ENCODE results near the gene C8A.

C8A gene

DNA sequence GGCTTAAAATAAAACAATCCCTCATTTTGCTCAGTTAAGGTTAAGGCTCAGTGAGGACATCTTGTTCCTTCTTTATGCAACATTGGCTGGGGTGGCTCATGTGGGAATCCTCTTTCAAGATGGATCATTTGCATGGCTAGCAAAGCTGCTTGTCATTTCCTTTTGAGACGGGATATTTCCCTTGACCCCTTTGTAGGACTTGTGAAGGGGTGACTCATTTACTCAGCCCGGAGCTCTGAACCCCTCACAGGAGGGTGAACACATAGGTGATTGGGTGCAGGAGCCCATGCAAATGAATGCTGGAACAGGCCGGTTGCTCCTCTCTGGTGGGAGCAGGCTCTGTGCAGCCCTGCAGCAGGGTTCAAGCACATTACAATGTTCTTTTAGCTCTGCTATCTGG, 15.8 kb upstream of the C8A start:
- DNase-seq: no peak

DNA sequence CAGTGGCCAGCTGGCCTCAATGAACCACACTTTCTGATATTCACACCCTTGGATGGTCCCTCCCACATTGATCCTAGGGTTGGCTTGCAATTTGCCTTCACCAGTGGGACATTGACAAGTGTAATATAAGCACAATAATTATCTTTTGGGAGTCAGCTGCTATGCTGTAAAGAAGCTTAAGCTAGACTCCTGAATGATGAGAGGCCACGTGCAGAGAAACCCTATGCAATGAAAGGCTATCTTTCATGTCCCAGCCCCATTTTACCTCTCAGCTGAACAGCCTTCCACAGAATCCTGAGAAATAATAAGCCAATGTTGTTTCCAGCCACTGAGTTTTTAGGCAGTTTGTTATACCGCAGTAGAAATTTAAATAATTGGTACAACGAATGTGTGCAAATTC, 11.1 kb upstream of the C8A start:
- no peak for DNase-seq

DNA sequence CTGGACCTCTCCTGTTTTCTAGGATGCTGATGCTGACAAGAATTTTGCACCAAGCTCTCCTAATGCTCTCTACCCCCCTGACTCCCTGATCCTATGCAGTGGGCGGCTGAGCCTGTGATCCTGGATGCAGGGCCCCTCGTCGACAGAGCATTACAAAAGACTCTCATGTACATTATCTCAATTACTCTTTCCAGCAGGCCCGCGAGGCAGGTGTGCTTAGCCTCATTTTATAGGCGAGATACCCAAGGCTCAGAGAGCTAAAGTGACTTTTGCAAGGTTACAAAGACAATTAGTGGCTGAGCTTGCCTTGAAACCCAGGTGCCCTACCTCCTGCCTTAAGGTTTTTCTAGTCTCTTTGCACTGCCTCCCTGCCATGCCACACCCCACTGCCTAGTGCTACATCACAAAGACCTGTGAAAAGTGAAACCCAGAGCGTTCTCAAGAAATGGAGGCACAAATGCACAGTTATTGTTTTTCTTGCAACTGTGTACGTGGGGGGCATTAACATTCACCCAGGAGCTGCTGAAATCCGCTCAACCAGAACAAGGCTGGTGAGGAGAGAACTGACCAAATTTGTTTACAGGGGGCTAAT, 10.0 kb upstream of the C8A start:
- DNase-seq: no peak

DNA sequence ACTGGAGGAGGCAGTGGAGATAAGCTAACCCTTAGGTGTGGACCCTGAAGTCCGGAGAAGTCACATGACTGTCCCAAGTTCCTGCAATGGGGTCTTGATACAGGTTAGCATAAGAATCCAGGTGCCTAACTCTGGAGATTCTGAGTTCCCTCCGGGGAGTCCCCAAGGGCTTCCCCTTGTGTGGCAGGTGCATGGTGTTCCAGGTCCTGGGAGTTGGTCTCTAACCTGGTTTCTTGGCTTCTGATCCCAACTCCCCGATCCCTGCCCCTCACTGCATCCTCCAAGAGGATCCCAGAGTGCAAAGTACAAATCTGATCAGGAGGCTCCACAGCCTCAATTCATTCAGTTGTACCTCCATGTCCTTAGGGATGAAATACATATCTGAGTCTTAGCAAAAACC, 9.3 kb upstream of the C8A start:
- no peak for DNase-seq

DNA sequence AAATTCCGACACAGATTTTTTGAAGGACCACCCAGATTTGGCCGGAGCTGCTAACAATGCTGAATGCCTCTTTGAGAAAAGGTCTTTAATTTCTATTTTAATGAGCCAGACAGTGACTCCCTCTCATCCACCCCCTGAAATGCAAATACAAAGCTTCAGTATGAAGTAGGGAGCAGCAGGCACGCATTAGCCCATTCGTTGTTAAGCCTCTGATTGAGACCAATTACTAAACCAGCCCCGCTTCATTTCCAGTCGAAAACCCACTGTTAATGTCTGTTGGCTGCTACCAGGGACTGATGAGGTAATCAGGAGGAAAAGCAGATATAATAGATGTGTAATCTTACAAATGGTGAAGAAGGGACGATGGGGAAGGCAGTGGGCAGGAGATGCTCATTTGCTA, 4.8 kb upstream of the C8A start:
- DNase-seq: no peak

DNA sequence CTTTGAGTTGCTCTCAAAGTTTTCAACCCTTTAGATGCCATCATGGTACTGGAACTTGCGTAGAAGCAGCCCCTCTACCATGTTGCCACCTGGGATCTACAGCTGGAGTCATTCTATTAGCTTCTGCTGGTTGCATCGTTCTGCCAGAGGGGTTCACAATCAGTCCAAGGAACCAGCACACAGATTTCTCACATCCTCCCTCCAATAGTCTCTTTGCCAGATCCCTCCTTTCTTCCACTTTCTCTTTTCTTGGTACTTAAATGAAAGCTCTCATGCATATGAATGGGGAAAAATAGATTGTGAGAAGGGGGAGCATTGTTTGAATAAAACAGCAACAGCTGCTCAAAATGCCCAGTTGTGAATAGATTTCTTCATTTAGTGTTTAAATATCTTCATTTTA, 4.2 kb upstream of the C8A start:
- no peak for DNase-seq

DNA sequence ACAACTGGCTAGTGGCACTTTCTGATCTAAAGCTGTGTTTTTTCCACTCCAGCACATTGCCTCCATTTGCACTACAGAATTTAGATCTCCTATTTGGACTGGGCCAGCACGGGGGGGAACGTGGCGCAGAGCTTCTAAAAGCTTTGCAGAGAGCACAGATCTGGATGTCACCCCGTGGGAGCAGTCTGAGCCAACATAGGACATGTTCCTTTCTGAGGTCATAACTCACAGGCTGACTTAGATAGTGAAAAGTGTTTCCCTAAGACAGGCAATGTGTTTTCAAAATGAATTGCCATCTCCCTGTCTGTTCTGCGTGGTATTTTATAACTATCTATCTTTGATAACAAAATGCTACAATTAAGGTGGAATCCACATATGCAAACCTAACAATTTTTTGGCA, 3.7 kb upstream of the C8A start:
- DNase-seq: no peak

DNA sequence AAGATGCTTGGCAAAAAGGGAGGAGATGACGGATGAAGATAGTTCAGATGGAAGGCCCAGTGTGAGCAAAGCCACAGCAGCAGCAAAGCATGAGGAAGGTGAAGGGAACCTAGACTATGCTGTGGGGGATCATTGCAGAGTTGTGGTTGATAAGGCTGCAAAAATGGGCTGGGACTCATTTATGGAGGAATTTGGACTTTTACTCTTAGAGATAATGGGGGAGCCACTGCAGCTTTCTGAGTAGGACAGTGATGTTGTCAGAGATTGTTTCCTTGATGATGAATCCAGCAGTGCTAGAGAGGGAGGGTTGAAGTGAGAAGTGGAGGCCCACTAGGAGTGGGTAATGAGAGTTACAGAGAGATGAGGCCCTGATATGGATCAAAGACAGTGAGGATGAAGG, 2.1 kb upstream of the C8A start:
- no peak for DNase-seq

DNA sequence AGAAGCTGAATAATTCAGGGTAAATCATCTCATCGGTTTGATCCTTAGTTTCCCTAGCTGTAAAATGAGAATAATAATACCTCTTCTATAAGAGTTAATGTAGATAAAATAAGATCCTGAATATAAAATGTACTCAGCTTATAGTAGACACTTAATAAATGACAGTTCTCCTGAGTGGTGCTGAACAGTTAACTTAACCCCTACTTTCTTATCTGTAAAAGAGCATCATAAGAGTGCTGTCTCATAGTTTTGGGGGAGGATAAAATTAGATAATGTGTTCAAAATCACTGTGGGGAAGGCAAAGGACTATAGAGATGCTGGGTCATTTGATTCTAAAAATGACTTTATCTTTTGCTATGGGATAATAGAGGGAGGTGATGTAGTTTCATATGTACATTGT, 593 bp downstream of the C8A start:
- no peak for DNase-seq

DNA sequence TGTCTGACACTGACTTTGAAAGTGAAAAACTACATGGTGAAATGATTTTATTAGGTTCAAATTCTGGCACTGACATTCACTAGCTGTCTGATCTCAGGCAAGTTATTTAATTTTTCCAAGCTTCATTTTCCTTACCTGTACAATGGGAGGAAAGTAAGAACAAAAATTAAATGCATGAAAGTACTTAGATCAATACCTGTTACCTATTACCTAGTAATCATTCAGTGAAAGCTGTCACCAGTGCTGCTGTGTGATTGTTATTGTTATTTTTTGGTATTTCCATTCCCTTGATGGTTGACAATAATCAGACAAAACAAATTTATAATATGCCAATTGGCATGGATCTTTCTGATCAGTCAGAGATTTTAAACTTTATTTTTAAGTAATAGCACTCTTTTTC, 1.6 kb downstream of the C8A start:
- DNase-seq: no peak

DNA sequence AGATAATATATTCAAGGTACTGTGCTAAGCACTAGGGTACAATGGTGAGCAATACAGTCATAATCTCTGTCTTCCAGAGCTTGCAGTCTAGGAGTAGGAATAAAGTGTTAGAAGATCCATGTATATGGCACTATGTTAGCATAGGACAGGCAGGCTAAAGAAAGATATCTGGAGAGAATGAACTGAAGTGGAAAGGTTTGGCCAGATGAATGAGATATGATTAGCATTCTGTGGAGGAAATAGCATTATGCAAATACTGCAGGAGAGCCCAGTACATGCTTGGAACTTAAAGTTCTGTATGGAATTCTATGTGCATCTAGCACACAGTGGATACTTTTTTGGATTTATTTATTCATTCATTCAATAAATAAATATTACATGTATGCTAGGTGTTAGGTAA, 4.7 kb downstream of the C8A start:
- DNase-seq: no peak

DNA sequence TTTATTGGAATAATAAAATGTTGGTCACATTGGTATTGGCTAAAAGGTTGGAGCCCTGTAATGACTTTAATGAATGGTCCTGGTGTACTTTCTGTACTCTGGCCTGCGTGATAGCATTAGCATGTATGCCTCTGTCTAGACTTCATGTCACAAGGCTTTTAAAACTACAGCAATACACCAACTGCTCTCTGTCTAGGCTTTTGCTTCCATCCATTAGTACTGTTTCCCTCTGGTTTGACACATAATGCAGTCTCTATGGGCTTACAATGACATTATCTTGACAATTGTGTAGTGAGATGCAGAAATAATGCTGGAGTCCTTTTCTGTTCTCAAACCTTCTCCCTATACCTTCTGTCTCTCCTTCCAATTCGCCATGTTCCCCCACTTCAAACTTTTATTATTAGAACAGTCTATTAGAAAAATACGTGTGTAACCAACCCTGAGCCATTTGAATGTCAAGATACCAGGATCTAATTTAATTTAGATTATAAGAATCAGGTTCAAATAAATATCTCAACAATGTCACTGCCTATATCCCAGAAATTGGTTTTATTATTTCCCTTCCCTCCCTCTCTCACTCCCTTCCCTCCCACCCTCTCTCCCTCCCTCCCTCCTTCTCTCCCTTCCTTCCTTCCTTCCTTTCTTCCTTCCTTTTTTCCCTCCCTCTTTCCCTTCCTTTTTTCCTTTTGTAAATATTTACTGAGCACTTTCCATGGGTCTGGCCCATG, 8.8 kb downstream of the C8A start:
- DNase-seq: no peak

DNA sequence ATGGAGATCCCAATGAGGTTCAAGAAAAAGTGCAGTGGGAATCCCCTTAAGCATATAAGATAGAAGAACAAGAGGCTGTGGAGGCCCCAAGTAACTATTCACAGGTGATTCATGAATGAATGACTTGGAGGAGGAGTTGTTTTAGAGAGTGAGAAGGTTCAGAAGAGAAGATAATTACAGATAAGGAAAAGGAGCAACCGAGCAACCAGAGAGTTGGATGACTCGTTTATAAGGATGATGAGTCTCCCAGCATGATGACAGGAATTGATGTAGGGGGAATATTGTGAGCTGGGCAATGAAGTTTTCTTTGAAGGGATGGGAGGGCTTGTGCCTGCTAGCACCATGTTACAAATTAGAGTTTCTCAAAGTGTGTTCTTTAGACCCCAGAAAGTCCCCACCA, 9.8 kb downstream of the C8A start:
- DNase-seq: no peak

DNA sequence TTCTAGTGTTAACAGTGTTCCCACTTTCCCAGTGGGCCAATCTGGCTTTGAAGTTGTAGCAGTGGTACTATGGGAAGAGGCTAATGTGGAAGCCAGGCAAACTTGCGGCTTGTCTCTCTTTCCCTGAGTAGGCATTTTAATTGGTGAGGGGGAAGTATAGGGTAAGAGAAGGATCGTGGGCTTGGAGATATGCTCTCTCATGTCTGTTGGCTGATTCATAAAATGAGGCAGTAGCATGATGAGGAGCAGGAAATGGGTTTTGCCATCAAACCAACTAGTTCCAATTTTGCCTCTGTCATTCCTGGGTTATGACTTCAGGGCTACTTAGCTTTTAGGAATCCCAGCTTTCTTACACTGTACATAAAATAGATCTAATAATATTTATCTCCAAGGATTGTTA, 12.1 kb downstream of the C8A start:
- no peak for DNase-seq

DNA sequence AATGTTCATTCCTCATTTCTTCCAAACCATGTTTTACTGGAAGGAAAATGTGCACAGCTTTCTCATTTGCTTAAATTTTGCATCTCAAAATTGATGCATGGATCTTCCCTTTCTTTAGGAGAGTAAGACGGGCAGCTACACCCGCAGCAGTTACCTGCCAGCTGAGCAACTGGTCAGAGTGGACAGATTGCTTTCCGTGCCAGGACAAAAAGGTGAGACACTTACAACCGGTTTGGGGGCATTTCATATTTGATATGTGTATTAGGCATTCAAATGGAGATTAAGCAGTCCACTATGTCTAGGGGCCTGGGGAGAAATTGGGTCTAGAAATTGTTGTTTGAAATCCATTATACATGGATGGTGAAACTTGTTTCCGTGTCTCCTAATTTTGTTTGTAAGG, 12.9 kb downstream of the C8A start:
- no peak for DNase-seq

DNA sequence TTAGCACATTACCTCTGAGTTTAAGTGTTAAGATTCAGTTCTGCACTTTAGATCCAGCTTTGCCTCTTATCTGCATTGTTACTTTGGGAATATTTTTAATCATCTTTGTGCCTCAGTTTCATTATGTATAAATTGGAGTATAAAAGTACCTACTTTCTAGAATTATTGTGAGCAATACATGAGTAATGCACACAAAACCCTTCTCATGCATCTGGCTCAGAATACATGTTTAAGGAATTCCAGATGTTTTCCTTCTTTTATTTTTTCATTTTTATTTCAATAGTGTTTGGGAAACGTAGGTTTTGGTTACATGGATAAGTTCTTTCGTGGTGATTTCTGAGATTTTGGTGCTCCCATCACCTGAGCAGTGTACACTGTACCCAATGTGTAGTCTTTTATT, 14.2 kb downstream of the C8A start:
- no peak for DNase-seq

DNA sequence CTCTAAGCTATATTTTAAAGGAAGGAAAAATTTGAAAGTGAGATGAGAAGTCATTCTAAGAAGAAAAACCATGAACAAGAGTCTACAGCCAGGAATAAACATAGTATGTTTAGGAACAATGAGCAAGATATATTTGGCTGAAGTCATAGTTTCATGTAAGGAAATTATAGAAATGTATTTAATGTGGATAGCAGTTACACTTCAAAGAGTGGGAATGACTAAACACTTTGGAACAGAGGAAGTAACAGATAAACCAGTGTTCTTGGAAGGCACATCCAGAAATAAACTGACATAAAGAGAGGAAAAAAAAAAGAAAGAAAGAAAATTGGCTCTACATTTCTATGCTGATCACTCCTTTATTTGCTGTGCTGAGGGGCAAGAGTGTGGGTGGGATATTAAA, 18.0 kb downstream of the C8A start:
- DNase-seq: no peak

DNA sequence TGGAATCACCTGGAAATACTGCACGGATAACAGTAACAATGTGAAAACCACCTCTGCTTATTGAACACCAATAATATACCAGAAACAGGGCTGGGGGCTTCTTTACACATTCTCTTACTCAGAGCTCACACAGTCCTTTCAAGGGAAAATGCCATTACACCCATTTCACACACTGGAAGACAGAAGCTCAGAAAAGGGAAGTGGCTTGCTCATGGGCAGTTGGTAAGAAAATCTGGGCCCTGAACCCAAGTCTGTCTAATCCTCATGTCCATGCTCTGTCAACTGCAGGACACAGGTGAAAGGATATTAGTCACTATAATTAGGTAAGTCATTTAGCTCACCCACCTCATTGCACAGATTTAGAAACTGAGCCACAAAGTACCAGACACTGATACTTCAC, 18.6 kb downstream of the C8A start:
- DNase-seq: no peak

DNA sequence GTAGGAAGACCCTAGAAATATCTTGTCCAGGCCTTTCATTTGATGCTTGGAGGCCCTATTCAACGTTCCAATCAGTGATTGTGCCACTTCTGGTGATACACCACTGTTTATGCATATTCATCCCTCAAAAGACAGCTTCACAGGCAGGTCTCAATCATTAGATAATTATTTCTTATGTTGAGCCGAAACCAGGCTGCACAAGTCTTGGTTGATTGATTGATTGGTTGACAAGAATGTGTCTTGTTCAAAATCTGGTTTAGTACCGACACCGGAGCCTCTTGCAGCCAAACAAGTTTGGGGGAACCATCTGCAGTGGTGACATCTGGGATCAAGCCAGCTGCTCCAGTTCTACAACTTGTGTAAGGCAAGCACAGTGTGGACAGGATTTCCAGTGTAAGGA, 20.1 kb downstream of the C8A start:
- no peak for DNase-seq

DNA sequence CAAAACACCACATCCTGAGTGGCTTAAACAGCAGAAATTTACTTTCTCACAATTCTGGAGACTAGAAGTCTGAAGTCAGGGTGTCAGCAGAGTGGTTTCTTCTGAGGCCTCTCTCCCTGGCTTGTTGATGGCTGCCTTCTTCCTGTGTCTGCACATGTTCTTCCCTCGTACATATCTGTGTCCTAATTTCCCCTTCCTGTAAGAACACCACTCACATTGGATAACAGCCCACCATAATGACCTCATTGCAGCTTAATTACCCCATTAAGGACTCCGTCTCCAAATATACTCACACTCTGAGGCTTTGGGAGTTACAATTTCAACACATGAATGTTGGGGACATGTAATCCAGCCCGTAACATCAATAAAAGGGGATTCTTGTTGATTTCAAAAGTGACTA, 23.4 kb downstream of the C8A start:
- DNase-seq: no peak

DNA sequence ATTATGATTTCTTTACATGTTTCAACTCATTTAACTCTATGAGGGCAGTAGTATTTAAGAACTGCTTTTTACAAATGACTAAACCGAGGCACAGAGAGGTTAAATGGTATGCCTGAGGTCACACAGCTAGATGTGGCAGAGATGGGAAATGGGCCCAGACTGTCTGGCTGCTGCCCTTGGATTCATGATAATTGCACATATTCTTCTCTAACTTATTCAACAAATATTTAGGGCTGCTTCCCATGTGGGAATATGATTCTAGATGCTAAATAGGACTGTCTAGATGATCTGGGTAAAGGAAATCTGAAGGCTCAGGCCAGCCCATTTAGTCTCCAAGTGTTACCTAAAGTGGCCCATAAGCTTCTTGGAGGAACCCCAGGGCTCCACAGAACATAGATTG, 26.2 kb downstream of the C8A start:
- DNase-seq: no peak

DNA sequence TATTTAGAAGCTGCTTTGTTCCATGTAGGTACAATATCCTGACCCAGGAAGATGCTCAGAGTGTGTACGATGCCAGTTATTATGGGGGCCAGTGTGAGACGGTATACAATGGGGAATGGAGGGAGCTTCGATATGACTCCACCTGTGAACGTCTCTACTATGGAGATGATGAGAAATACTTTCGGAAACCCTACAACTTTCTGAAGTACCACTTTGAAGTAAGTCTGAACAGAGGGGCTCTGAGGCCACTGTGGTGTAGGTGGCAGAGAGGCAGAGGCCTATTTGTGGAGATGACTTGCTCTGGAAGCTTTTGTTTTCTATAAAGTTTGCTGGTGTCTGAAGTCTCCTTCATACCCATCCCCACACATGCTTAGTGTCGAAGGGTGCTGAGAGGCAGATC, 26.8 kb downstream of the C8A start:
- DNase-seq: no peak

DNA sequence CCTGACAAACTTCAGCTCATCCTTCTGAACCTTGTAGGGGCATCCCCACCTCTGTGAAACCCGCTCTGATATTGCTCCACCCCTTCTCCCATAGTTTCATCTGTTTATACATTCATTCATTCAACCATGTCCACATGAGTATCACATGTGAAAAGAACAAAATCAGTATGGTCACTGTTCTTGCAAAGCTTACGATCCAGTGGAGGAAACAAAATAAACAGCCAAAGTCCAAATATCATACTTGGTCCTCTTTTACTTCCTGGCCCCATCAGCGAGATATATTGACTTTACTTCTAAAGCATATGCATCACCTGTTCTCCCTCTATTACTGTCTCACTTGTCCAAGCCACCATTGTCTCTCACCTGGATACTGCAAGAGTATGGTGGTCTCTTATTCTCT, 35.6 kb downstream of the C8A start:
- DNase-seq: no peak

DNA sequence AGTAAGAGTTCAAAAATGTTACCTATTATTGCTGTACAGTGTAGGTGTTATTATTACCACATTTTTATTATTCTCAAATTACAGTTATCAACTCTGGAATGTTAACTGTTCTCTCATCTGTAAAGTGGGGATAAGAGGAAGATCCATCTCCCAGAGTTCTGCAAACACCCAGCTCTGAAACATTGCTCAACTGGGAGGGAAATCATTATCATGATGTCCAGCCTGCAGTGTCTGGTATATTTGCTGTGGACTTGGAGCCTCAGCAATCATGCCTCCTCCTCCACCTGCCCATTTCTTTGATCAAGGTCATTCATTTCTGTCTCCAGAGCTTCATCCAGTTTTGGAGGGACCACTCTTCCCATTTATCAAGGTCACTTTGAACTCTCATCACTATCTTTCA, 39.4 kb downstream of the C8A start:
- DNase-seq: no peak
